ENCODE measurements around the gene SYNGAP1.
A peak's percentile ranks its signal among the peaks of the same experiment; 100 is the strongest.

The SYNGAP1 gene

GRCh38 chr6:33453393-33454008, 33.6 kb downstream of the SYNGAP1 start:
- Histone ChIP-seq H3K4me3 (IDR thresholded peaks at IDR 0.05; ENCODE audit: insufficient read depth, low read depth, low read length) (peak overlapping the region; percentile 34), H3K27me3 (ENCODE audit: insufficient read depth, low read depth) (no peaks in the 10 kb centered on the region), H3K79me2 (ENCODE audit: insufficient read depth, low read depth) (peaks cover 9% of the 10 kb centered on the region; the same call in 1 of the 2 replicates), H2AFZ (ENCODE audit: low read depth) (peak overlapping the region; percentile 48), H3K4me2 (peak overlapping the region; percentile 77), H3K36me3 (ENCODE audit: insufficient read depth) (no peaks in the 10 kb centered on the region), H3K4me1 (ENCODE audit: low read depth, poor library complexity, severe bottlenecking) (no peaks in the 10 kb centered on the region), H3K9ac (peak overlapping the region; percentile 47; the same call in 1 of the 2 replicates), H3K27ac (peak overlapping the region; percentile 25; the same call in 1 of the 2 replicates), H4K20me1 (ENCODE audit: insufficient read depth) (no peaks in the 10 kb centered on the region)
- no peak for TF ChIP-seq CTCF (conservative IDR thresholded peaks at IDR 0.05; ENCODE audit: low read depth, low read length)

GRCh38 chr6:33454009-33454946, 34.4 kb downstream of the SYNGAP1 start, which contains the start of gene ZBTB9:
ZBTB9 (plus strand) TSS chr6:33454576; CDS start chr6:33455101, 525 bp downstream.
- H3K4me1 ChIP-seq (ENCODE audit: low read depth, poor library complexity, severe bottlenecking) = no peaks in the 10 kb centered on the region
- TF ChIP-seq CTCF (conservative IDR thresholded peaks at IDR 0.05; ENCODE audit: low read depth, low read length) = no peak
- H3K9ac ChIP-seq = peak within 1 kb of the TSS; percentile 47; the same call in 1 of the 2 replicates
- H3K27ac ChIP-seq = peak within 1 kb of the TSS; percentile 25; the same call in 1 of the 2 replicates
- peaks cover 9% of the 10 kb centered on the region; the same call in 1 of the 2 replicates for H3K79me2 ChIP-seq (ENCODE audit: insufficient read depth, low read depth)
- no peaks in the 10 kb centered on the region for H3K36me3 ChIP-seq (ENCODE audit: insufficient read depth)
- no peaks in the 10 kb centered on the region for H3K27me3 ChIP-seq (ENCODE audit: insufficient read depth, low read depth)
- peak within 1 kb of the TSS; percentile 34 for H3K4me3 ChIP-seq (IDR thresholded peaks at IDR 0.05; ENCODE audit: insufficient read depth, low read depth, low read length)
- H2AFZ ChIP-seq (ENCODE audit: low read depth) = peak within 1 kb of the TSS; percentile 48
- H4K20me1 ChIP-seq (ENCODE audit: insufficient read depth) = no peaks in the 10 kb centered on the region
- H3K4me2 ChIP-seq = peak within 1 kb of the TSS; percentile 89

GRCh38 chr6:33455051-33455450, 35.2 kb downstream of the SYNGAP1 start:
- Histone ChIP-seq H3K27ac (no peak overlapping the region), H3K4me2 (peak overlapping the region; percentile 89), H3K9ac (peak overlapping the region; percentile 47; the same call in 1 of the 2 replicates), H3K4me3 (IDR thresholded peaks at IDR 0.05; ENCODE audit: insufficient read depth, low read depth, low read length) (peak overlapping the region; percentile 34), H3K79me2 (ENCODE audit: insufficient read depth, low read depth) (peaks cover 9% of the 10 kb centered on the region; the same call in 1 of the 2 replicates), H3K36me3 (ENCODE audit: insufficient read depth) (no peaks in the 10 kb centered on the region), H4K20me1 (ENCODE audit: insufficient read depth) (no peaks in the 10 kb centered on the region), H3K4me1 (ENCODE audit: low read depth, poor library complexity, severe bottlenecking) (no peaks in the 10 kb centered on the region), H2AFZ (ENCODE audit: low read depth) (peak overlapping the region; percentile 48; the same call in 1 of the 2 replicates), H3K27me3 (ENCODE audit: insufficient read depth, low read depth) (no peaks in the 10 kb centered on the region)
- no peak for TF ChIP-seq CTCF (conservative IDR thresholded peaks at IDR 0.05; ENCODE audit: low read depth, low read length)

DNA sequence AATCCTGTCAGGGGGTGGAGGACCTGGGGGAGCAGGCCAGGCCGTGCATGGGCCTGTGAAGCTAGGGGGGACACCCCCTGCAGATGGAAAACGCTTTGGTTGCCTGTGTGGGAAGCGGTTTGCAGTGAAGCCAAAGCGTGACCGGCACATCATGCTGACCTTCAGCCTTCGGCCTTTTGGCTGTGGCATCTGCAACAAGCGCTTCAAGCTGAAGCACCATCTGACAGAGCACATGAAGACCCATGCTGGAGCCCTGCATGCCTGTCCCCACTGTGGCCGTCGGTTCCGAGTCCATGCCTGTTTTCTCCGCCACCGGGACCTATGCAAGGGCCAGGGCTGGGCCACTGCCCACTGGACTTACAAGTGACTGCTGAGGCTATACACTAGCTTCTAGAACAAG, 36.3 kb downstream of the SYNGAP1 start:
- no peak overlapping the region for H3K4me3 ChIP-seq (IDR thresholded peaks at IDR 0.05; ENCODE audit: insufficient read depth, low read depth, low read length)
- H3K27ac ChIP-seq = no peak overlapping the region
- no peak overlapping the region for H3K4me2 ChIP-seq
- no peaks in the 10 kb centered on the region for H3K36me3 ChIP-seq (ENCODE audit: insufficient read depth)
- H3K79me2 ChIP-seq (ENCODE audit: insufficient read depth, low read depth) = peaks cover 9% of the 10 kb centered on the region; the same call in 1 of the 2 replicates
- TF ChIP-seq CTCF (conservative IDR thresholded peaks at IDR 0.05; ENCODE audit: low read depth, low read length) = no peak
- no peaks in the 10 kb centered on the region for H3K27me3 ChIP-seq (ENCODE audit: insufficient read depth, low read depth)
- H3K4me1 ChIP-seq (ENCODE audit: low read depth, poor library complexity, severe bottlenecking) = no peaks in the 10 kb centered on the region
- H2AFZ ChIP-seq (ENCODE audit: low read depth) = no peak overlapping the region
- H3K9ac ChIP-seq = no peak overlapping the region
- no peaks in the 10 kb centered on the region for H4K20me1 ChIP-seq (ENCODE audit: insufficient read depth)

All from KMS-11 (cell line).